Spleen (tissue), 11 donors: ENCODE results near the gene LIG4. TPM values are rescaled to one million over a fixed set of nuclear protein-coding genes. Genes with fewer than 3 reads are reported as not detected.

Source experiments
- DNase-seq: peaks from one replicate; pipeline ENCODE4 v3.0.0-alpha.2; 2020
- H3K27ac ChIP-seq, 8 donors: fragments of 200-600 bp; sonication (generic) in 7 of 8; 1 replicate in 4 of 8; 2 replicates in 4 of 8; pipeline versions ENCODE4 v1.5.0 to v1.8.0; 2016 to 2021; ENCODE audit warnings: inconsistent platforms in 4 of 8, mild to moderate bottlenecking in 4 of 8, moderate library complexity in 1 of 8
- H3K27me3 ChIP-seq, 7 donors: fragments of 200-600 bp; sonication (generic) in 6 of 7; replicated peaks in 1 of 7; 1 replicate in 4 of 7; 2 replicates in 3 of 7; pipeline versions ENCODE4 v1.5.0 to v1.8.0; 2016 to 2021; ENCODE audit warnings: inconsistent platforms in 3 of 7, mild to moderate bottlenecking in 1 of 7
- H3K36me3 ChIP-seq, 6 donors: fragments of 200-600 bp; sonication (generic) in 5 of 6; 1 replicate in 4 of 6; 2 replicates in 2 of 6; pipeline versions ENCODE4 v1.5.0 to v1.8.0; 2016 to 2021; ENCODE audit warnings: inconsistent platforms in 2 of 6
- H3K4me1 ChIP-seq, 6 donors: fragments of 200-600 bp; sonication (generic) in 5 of 6; 1 replicate in 3 of 6; 2 replicates in 3 of 6; pipeline versions ENCODE4 v1.5.0 to v1.8.0; 2016 to 2021; ENCODE audit warnings: inconsistent platforms in 3 of 6
- H3K4me3 ChIP-seq, 8 donors: fragments of 200-600 bp; sonication (generic) in 7 of 8; 1 replicate in 4 of 8; 2 replicates in 4 of 8; pipeline versions ENCODE4 v1.5.0 to v1.8.0; 2016 to 2021; ENCODE audit warnings: inconsistent platforms in 4 of 8, mild to moderate bottlenecking in 4 of 8, moderate library complexity in 2 of 8
- H3K9me3 ChIP-seq, 8 donors: fragments of 200-600 bp; sonication (generic) in 7 of 8; 1 replicate in 4 of 8; 2 replicates in 4 of 8; pipeline versions ENCODE4 v1.5.0 to v1.8.0; 2016 to 2021; ENCODE audit warnings: inconsistent platforms in 4 of 8
- CTCF ChIP-seq, 11 experiments: fragments of 200-600 bp in 7 of 11; fragments of 450-650 bp in 4 of 11; sonication (generic) in 4 of 11; IDR thresholded peaks in 8 of 11; conservative IDR thresholded peaks in 3 of 11; 1 replicate in 7 of 11; 2 replicates in 4 of 11; pipeline versions ENCODE4 v1.4.0 to v1.8.0; 2016 to 2021; ENCODE audit warnings: antibody characterized with exemption in 11 of 11, inconsistent platforms in 4 of 11, mild to moderate bottlenecking in 1 of 11
- POLR2A ChIP-seq, 3 donors: fragments of 450-650 bp; IDR thresholded peaks; one replicate each; pipeline ENCODE4 v1.5.1; 2017; ENCODE audit warnings: antibody characterized with exemption in 3 of 3, mild to moderate bottlenecking in 1 of 3
- POLR2AphosphoS5 ChIP-seq, 3 donors: sonication (generic); formaldehyde crosslinking; IDR thresholded peaks; one replicate each; pipeline ENCODE4 v1.5.1; 2017; ENCODE audit warnings: antibody characterized with exemption in 3 of 3
- WGBS, 5 donors: extraction: QIAGEN DNeasy Blood & Tissue Kit in 3 of 5; methylation state at CpG; one replicate each; pipeline versions ENCODE4 v1.1.5 to v1.1.7; 2013 to 2018; 5-methylcytosine and 5-hydroxymethylcytosine counted together
- intact Hi-C: fragments of 100-400 bp; cut with DNase I; formaldehyde crosslinking; loops from one replicate; pipeline ENCODE4 v1.15.0; 2023; ENCODE audit warnings: low total_unique reads
- polyA plus RNA-seq, 3 donors: library from polyadenylated mRNA; stranded (reverse); fragments of 200-250 nt; gene quantifications; one replicate each; pipeline ENCODE4 v1.2.1, GENCODE V29; 2013
- total RNA-seq, 7 donors: library from RNA; depleted of rRNA in 3 of 7; stranded (reverse); fragments of >200 nt in 3 of 7; fragmentation: NEBNext Ultra II Directional in 4 of 7; extraction: Animal tissue kit (Norgen Biotek cat#: 25700) in 4 of 7; gene quantifications; one replicate each; pipeline versions ENCODE4 v1.1.0 to v1.2.1, GENCODE V29; 2016 to 2021
- donor health status: healthy with polysubstance abuse.
- donor health status: DM: no; HTN: no; CAD: no; lungs with moderate emphysema.
- donor health status: DM: no; HTN: no; CAD: no.
- donor health status: Bipolar disorder and iron deficiency.
- donor health status: healthy.
- donor health status: DM: no; HTN: no; CAD: no.
- donor health status: DM: yes; HTN: yes; CAD: no.

Gene LIG4
- total and polyA plus RNA-seq, 10 donors: 9.7 to 16.0 (median 11.5) TPM

- TF ChIP-seq CTCF (IDR thresholded peaks at IDR 0.05 in 8 of 11, conservative IDR thresholded peaks at IDR 0.05 in 3 of 11) (no peak), POLR2AphosphoS5 (IDR thresholded peaks at IDR 0.05) (no peak), POLR2A (IDR thresholded peaks at IDR 0.05) (no peak)
- H3K4me1 ChIP-seq: peaks cover 6 to 54% (median 24%) of the 10 kb centered on the region in 6 donors
- no peak for DNase-seq
- no peaks in the 10 kb centered on the region for H3K27me3 ChIP-seq
- peaks cover 0 to 23% (median 12%) of the 10 kb centered on the region in 6 donors for H3K36me3 ChIP-seq
- intact Hi-C loops: no loop called here
- H3K27ac ChIP-seq: no peak overlapping the region
- H3K9me3 ChIP-seq: no peaks in the 10 kb centered on the region
- H3K4me3 ChIP-seq: no peak overlapping the region
These were observed 15.0 kb upstream of the LIG4 start for GRCh38 chr13:108230377-108230776.

GRCh38 chr13:108227651-108228272, 12.4 kb upstream of the LIG4 start:
- no peak for DNase-seq
- WGBS, 5 donors: 86 to 95% (median 94%) methylated on average over 1 of the region's 1 CpG
- Histone ChIP-seq H3K9me3 (no peaks in the 10 kb centered on the region), H3K27ac (no peak overlapping the region), H3K36me3 (peaks cover 0 to 23% (median 12%) of the 10 kb centered on the region in 6 donors), H3K4me3 (no peak overlapping the region), H3K4me1 (peaks cover 15 to 81% (median 41%) of the 10 kb centered on the region in 6 donors), H3K27me3 (no peaks in the 10 kb centered on the region)
- intact Hi-C loops: no loop called here
- TF ChIP-seq CTCF (IDR thresholded peaks at IDR 0.05 in 8 of 11, conservative IDR thresholded peaks at IDR 0.05 in 3 of 11) (peak; percentile 52 to 81 (median 76)), POLR2A (IDR thresholded peaks at IDR 0.05) (no peak), POLR2AphosphoS5 (IDR thresholded peaks at IDR 0.05) (no peak)

GRCh38 chr13:108226184-108226583, 10.8 kb upstream of the LIG4 start:
- H3K4me1 ChIP-seq: peaks cover 18 to 90% (median 49%) of the 10 kb centered on the region in 6 donors
- DNase-seq: no peak
- WGBS, 5 donors: 15 to 38% (median 22%) methylated on average over 1 of the region's 1 CpG
- no peak overlapping the region for H3K4me3 ChIP-seq
- TF ChIP-seq POLR2AphosphoS5 (IDR thresholded peaks at IDR 0.05) (no peak), POLR2A (IDR thresholded peaks at IDR 0.05) (no peak), CTCF (IDR thresholded peaks at IDR 0.05 in 8 of 11, conservative IDR thresholded peaks at IDR 0.05 in 3 of 11) (no peak)
- no peaks in the 10 kb centered on the region for H3K9me3 ChIP-seq
- H3K27ac ChIP-seq: peak overlapping the region in 1 of 8 donors; percentile 25
- peaks cover 0 to 23% (median 12%) of the 10 kb centered on the region in 6 donors for H3K36me3 ChIP-seq
- H3K27me3 ChIP-seq: no peaks in the 10 kb centered on the region
- intact Hi-C loops: no loop called here

GRCh38 chr13:108225440-108225839, 10.1 kb upstream of the LIG4 start:
- intact Hi-C loops: no loop called here
- Histone ChIP-seq H3K27me3 (no peaks in the 10 kb centered on the region), H3K27ac (no peak overlapping the region), H3K4me3 (no peak overlapping the region), H3K4me1 (peaks cover 19 to 91% (median 57%) of the 10 kb centered on the region in 6 donors), H3K9me3 (no peaks in the 10 kb centered on the region), H3K36me3 (peaks cover 0 to 18% (median 12%) of the 10 kb centered on the region in 6 donors)
- no peak for DNase-seq
- no peak for TF ChIP-seq POLR2A (IDR thresholded peaks at IDR 0.05)
- no peak for TF ChIP-seq CTCF (IDR thresholded peaks at IDR 0.05 in 8 of 11, conservative IDR thresholded peaks at IDR 0.05 in 3 of 11)
- no peak for TF ChIP-seq POLR2AphosphoS5 (IDR thresholded peaks at IDR 0.05)
- WGBS, 5 donors: 24 to 49% (median 38%) methylated on average over 1 of the region's 1 CpG
